ENCODE data around the gene MRPS27.

MRPS27 gene

DNA sequence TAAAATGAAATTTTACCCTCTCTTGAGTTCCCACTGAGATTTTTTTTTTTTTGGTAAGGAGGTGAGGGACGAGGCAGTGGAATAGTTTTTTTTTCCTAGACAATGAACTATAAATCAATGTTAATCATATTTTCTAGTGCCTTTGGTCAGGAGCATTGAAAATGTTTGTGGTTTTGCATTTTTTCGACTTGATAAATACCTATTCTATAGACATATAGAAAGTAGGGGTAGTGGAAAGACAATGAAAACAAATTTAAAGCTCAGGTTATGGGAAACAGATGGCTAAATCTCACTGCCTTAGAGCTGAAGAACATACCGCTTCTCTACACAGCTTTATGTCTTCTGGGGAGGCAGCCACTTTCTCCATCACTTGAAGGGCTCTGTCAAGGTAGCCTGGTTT, 94.3 kb downstream of the MRPS27 start:
- no peak for DNase-seq

DNA sequence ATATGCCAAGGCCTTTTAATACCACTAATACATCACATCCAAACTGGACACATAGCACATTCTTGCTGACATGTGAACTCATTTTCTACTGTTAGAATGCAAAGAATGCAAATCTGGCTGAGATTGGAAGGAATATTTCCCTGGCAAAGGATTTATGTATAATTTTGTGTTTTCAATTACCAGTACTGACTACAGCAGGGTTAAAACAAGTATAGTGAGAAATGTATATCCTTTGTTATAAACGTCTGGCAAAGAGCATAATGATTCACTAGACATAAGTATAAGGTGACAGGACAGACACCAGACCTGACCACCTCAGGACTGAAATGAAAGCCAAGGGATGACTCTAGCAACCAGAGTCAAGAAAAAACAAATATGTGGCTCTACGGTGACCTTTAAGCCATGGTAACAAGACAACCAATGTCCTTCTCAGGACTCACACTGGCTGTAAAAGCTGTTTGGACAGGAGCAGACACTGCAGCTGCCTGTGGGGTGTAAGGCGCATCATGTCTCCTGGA, 95.0 kb downstream of the MRPS27 start:
- no peak for DNase-seq

DNA sequence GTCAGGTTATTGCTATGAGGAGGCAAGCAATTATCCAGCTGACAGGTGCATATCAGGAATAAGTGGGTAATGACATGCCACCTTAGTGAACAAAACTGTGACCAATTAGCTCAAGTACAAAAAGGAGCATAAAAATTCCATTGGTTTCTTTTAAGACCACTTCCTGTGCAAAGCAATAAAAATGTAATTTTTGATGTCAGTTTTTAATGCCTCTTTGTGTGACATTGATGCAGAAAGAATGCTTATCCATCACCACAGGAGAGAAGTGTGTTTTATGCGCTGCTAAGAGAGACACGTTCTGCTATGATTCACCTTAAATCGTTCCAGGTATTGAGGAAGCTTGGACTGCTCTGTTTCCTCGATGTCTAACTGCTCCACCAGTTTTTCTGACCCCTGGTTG, 96.7 kb downstream of the MRPS27 start:
- no peak for DNase-seq

DNA sequence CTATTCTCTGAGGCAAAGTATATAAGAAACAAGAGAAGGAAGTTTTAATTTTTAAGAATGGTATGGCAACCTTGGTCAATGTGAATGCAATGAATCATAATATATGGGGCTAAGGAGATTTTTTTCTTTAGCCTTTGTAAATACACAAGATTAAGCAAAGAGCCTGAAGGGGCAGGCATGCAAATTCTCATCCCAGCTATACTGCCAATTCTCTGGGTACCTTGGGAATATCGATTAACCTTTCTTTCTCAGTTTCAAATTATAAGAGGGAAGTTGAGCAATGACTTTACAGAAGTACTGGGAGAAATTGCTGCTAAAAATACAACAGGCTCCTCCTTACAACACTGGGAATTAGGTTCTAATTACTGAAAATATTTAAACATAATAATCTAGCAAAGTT, 97.5 kb downstream of the MRPS27 start:
- no peak for DNase-seq

DNA sequence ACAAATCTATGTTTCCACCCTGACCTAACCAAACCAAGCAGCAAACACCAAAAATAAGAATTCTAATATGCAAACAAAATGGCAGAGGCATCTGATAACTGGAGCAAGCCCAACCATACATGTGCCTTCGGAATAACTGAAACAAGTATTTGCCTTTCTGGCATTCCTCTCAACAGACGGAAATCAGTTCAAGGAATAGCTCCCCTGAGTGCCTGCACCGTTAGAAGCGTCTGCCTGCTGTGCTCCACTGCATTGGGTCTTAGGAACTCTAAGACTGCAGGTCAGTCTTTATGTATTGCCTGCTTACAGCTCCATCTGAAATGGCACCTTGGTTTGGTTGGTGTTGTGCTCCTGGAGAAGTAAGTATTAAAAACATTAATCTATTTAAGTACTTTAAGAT, 98.5 kb downstream of the MRPS27 start:
- no peak for DNase-seq

DNA sequence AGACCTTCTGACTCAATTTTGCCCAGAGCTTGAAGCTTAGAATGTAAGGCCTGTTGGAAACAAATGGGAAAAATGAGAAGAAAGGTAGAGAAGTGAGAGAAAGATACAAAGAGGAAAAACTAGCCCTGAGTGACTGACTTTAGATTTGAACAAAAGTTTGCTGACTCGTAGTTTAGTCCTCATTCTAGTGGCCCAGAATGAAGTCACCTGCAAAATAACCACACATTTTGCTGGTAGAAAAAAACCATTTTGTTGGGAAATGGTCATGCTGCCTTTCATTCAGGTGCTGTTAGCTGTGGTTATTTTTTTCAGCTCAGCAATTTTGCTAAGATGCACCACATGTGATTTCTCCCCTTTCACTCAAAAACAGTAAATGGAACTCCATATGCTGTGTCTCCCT, 98.9 kb downstream of the MRPS27 start:
- DNase-seq: no peak

DNA sequence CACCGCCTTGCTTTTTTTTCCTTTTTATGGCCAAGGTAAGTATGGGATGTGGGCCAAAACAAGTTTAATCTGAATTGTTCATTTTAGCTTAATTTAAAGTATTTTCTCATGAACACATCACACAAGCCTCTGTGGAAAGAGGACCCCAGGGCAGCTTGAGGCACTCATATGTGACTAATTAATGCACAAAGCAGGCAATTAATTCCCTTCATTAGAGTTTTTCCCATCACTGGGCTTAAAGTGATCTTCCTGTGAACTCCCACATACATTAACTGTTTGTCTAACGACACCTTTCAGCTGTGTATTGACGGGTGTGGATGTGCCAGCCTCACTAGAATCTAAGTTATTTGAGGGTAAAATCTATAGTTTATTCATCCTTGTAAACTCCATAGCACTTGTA, 103.3 kb downstream of the MRPS27 start:
- no peak for DNase-seq

DNA sequence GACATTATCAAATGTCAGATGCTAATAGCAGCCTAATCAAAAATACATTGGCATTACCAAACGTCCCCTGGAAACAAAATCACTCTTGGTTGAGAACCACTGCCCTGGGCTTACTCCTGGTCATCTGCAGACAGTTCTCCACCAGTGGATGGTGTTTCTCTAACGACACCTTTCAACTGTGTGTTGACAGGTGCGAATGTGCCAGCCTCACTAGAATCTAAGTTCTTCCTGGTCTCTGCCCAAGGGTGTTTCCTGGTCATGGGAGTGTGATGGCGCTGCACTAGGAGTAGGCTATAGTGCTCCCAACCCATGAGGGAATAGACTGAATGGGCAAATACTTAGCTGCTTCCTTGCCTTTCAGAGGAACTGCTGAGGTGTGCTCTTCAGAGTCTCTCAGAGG, 105.9 kb downstream of the MRPS27 start:
- no peak for DNase-seq

DNA sequence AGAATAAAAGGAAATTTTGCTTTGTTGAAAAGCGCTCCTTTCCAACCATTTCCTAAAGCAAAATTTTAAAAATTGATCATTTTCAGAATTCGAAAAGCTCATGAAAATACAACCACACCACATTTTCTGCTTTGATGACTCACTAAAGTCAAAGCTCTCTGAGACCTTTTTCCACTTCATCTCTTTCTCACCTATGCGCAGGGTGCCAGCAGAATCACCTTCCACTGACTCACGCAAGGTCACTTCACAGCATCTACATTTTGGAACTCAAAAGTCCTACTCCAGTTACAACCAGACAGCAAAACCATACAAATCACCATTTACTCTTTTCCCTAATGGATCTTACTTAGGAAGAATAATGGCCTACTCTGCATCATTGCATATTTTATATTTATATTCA, 106.6 kb downstream of the MRPS27 start:
- no peak for DNase-seq

DNA sequence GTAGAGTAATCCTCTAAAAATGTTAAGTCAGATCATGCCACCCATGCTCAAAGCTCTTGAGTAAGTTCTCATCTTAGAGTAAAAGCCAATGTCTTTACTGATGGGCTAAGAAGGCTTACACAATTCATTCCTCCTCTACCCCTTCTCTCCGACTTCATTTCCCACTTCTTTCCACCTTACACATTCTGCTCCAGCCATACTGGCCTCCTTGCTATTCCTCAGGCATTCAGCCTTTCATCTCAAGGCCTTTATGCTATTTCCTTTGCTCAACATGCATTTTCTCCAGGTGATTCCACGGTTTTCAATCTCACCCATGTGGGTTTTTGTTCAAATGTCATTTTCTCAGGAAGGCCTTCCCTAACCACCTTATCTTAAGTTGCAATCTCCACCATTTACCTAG, 107.9 kb downstream of the MRPS27 start:
- no peak for DNase-seq

DNA sequence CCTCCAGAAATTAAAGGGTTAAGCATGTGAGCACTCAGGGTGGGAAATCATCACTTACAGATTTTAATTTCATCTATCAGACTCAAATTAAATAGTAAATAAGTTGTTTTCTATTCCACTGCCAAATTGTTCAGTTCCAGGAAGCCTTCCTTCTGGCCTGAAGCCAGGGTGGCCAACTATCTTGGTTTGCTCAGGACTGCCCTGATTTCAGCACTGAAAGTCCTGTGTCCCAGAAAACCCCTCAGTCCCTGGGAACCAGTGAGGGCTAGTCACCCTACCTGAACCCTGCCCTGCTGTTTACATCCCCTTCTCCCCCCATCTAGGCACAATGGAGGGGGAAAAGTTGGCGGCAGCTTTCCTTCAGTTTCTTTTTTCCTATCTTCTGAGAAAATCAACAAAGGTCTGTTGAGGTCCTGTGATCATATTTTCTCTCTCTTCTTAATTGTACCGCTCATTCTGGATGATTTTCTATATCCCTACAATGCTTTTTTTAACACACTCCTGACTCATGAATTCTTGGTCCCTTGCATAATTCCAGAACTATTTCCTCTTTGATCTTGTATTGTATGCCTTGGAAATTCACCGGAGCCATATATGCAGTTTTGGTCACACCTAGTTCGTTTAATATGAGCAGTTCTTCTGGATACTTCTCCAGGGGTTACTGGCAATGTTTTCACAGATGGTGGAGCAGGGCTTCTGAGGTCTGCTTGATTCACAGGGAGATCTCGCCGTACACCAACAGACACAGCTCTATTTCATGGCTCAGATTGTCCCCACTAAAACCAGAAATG, 109.0 kb downstream of the MRPS27 start:
- no peak for DNase-seq

DNA sequence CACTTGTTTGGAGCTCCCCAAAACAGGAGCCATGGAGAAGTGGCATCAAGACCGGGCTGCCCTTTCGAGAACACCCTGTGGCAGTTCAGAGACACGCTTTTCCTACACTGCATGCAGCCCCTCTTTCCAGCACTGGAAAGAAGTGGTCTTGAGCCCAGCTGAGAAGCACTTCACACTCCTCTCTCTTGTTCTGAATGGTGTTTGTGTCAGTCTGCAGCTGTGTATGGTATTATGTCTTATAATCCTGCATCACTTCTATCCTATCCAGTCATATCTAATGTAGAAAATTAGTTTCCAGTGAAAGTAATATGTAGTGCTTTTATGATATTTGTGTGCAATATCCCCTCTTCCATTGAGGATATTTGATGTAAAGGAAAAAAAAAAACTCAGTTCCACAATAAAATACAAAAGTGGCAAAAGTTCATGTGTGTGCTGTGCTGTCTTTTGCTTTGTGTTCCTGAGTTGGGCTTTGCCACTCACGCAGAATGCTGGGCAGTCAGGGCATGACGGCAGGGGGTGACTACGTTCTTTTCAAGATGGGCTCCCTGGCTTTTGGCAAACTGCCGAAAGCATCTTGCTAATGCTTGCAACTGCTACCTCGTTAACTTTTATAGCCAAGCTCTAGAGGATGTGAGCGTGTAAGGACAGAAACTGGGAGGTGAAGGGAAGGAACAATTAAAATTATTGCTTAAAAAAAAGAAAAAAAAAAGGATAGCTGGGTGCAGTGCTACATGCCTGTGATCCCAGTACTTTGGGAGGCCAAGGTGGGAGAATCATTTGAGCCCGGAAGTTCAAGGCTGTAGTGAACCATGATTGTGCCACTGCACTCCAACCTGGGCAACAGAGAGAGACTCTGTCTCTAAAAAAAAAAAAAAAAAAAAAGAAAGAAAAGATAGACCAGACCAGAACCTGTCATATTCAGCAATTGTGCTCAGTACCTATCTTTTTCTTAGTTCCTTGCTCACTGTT, 110.6 kb downstream of the MRPS27 start:
- no peak for DNase-seq

DNA sequence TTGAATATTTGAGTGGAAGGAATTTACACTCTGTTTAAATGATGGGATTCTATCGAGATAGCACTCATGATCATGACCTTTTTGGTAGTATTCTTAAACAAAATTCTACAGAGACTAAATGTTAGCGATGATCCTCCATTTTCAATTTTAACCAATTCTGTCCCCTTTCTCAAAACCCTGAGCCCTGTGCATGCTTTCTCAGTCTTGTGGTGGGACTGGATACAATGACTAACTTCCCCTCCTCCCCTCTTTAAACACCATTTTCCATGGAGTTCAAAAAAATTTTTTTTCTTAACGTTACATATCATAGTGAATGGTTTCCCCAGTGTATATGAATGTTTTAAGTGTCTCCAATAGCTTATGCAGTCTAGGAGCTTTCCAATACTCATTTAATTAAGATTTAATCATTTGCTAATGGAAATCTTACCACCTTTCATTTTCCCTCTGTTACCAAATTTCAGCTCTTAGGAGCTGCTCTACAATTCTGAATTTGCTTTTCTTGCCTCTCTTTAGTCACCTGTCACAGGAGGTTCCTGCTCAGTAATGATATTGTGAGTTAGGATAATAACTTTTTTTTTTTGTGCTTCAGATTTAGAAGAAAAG, 111.6 kb downstream of the MRPS27 start:
- DNase-seq: no peak

DNA sequence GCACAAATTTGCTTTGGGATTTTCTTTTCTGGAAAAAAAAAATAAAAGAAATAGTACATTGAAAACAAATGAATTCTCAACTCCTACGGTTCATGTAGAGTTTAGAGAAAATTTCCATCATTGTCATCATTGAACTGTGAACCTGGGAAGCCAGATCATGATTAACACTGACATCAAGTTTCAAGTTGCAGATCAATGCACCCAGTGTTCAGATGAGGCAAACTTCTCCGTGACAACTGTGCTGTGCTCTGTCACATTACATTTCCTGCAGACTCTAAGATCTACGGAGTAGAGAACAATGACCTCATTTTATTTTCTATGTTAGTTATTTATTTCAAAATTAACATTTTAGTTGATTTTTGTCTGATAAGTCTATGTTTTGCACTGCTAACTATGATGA, 113.0 kb downstream of the MRPS27 start:
- DNase-seq: no peak

DNA sequence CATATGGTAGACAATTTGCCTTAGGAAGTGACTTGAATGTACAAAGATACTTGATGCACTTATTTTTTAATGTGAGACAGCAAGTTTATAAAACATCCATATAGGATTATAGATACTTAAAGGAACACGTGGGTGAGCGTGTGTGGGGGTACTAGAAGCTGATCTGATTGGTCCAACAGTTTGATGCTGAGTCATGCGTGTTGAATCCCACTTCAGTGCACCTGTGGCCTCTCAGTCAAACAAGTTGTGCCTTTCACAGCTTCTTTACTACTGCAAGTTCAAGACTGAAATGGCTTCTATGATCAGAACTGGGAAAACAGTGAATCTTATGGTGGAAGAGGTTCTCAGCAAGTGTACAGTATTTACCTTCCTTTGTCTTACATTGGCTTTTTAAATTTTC, 113.9 kb downstream of the MRPS27 start:
- DNase-seq: no peak

DNA sequence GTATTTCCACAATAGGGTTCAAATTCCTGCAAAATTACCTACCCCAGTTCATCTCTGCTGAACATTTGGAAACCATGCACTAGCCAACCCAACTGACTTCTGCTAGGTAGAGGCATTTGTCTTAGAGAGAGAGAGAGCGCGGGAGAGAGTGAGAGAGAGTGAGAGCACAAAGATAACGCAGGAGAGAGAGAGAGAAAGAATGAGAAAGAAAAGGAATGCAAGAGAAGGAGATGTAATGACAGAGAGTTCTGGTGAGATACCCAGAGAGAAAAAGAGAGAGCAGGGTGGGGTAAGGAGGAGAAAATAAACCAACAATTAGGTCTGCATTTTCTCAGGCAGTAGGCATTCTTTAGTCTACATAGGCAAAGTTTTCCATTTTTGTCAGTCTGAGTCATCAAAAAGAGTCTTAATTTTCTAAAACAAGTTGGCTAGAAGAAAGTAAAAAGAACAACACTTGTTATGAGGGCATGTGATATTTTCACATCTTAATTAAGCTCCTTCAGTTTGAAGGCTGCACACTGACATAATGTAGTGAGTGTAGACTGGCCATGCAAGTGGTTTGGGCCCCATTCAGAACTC, 114.5 kb downstream of the MRPS27 start:
- no peak for DNase-seq

DNA sequence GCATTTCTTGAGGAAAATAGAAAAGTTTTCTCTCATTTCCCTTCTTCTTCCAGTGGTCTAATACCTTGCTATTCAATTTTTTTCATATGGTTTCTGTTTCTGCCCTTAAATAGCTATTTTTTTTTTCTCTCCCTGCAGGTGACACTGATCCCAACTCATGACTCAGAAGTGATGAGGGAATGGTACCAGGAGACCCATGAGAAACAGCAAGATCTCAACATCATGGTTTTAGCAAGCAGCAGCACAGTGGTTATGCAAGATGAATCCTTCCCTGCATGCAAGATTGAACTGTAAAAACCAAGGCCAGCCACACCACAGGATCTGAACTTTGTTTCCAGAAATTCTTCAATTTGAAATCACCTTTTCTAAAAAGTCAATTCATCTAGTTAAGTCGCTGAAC, 115.1 kb downstream of the MRPS27 start:
- DNase-seq: no peak

DNA sequence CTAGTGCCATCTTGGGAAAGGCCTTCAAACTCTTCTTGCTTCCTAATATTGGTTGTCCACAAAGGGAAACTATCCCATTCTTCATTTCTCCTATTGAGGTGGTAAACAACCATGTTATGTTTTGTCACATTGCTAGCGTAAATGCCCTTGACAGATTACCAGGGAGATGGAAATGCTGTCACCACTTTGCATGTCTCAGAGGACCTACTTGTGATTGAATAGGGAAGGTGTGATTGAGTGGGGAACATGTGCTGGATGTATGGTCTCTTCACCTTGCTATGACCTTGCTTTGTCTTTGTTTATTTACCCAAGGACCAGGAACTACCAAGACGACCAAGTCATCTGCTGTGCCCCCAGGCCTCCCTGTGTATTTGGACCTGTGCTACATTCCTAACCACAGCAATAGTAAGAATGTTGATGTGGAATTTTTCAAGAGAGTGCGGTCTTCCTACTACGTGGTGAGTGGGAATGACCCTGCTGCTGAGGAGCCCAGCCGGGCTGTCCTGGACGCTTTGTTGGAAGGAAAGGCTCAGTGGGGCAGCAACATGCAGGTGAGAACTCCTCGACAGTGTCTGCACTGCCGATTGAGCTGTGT, 116.7 kb downstream of the MRPS27 start:
- DNase-seq: no peak

DNA sequence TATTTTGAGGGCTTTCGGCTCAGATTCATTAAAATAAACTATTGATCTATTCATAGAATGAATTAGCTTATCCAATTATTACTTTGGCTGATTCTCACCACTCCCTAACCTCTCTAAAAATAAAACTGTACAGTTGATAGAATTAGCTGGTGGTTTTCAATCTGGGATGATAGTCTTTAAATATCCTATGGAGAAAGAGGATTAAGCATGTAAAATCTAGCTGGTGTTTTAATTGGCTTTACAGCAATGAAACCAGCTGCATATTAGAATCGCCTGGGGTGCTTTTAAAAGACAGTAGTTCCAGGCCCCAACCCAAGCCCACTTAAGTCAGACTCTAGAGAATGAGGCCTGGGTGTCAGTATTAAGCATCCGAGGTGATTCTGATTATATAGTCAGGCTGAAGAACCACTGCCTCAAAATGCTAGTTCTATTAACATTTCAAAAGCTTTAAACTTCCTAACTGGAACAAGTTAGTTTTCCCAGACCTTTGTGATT, 117.7 kb downstream of the MRPS27 start:
- DNase-seq: no peak

DNA sequence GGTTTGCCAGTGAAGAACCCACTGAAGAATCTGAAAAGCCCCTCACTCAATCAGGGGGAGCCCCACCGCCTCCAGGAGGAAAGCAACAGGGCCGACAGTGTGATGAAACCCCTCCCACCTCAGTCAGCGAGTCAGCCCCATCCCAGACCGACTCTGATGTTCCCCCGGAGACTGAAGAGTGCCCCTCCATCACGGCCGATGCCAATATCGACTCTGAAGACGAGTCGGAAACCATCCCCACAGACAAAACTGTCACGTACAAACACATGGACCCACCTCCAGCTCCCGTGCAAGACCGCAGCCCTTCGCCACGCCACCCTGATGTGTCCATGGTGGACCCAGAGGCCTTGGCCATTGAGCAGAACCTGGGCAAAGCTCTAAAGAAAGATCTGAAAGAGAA, 120.4 kb downstream of the MRPS27 start:
- DNase-seq: no peak

DNA sequence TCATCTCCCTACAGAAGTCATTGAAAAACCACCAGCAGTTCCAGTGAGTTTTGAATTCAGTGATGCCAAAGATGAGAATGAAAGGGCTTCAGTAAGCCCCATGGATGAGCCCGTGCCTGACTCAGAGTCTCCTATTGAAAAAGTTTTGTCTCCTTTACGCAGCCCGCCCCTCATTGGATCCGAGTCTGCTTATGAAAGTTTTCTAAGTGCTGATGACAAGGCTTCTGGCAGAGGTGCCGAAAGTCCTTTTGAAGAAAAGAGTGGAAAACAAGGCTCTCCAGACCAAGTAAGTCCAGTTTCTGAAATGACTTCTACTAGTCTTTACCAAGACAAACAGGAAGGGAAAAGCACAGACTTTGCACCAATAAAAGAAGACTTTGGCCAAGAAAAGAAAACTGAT, 122.6 kb downstream of the MRPS27 start:
- DNase-seq: no peak

DNA sequence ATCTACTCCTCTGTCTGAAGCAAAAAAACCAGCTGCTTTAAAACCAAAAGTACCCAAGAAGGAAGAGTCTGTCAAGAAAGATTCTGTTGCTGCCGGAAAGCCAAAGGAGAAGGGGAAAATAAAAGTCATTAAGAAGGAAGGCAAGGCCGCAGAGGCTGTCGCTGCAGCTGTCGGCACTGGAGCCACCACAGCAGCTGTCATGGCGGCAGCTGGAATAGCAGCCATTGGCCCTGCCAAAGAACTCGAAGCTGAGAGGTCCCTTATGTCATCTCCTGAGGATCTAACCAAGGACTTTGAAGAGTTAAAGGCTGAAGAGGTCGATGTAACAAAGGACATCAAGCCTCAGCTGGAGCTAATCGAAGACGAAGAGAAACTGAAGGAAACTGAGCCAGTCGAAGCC, 124.5 kb downstream of the MRPS27 start:
- no peak for DNase-seq

DNA sequence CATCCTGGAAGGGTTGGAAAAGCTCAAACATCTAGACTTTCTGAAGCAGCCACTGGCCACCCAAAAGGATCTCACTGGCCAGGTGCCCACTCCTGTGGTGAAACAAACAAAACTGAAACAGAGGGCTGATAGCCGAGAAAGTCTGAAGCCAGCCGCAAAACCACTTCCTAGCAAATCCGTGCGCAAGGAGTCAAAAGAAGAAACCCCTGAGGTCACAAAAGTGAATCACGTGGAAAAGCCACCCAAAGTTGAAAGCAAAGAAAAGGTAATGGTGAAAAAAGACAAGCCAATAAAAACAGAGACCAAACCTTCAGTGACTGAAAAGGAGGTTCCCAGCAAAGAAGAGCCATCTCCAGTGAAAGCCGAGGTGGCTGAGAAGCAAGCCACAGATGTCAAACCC, 125.2 kb downstream of the MRPS27 start:
- DNase-seq: peak; percentile 31

All from CD4-positive, alpha-beta T cell treated with Interleukin-10 for 1 hour (primary cell).